Measurements from ENCODE around the gene SLC17A1. TPM values are rescaled to one million over a fixed set of nuclear protein-coding genes. Genes with fewer than 3 reads are reported as not detected.

Gene SLC17A1
- total and polyA plus RNA-seq, 2 of the 13 experiments (the other 11 are each of a cell fraction or from before 2014, with no cell fraction given), result 0.09 to 2.1 TPM

GRCh38 chr6:25835442-25836283 is 3.8 kb upstream of the SLC17A1 start (continued):
- TF ChIP-seq KIAA2018 (CRISPR knock-in tag; IDR thresholded peaks at IDR 0.05; ENCODE audit: borderline replicate concordance) (no peak), CENPBD1 (CRISPR knock-in tag; IDR thresholded peaks at IDR 0.05; ENCODE audit: borderline replicate concordance, low read depth) (no peak), GMEB2 (CRISPR knock-in tag; IDR thresholded peaks at IDR 0.05; ENCODE audit: low read depth) (no peak), WIZ (CRISPR knock-in tag; IDR thresholded peaks at IDR 0.05) (peak; percentile 47; the same call in 1 of the 2 replicates), TFAP4 (IDR thresholded peaks at IDR 0.05; ENCODE audit: borderline replicate concordance, low read depth) (peak; percentile 18; the same call in 1 of the 2 replicates), NCOA2 (CRISPR knock-in tag; IDR thresholded peaks at IDR 0.05) (no peak), ZNF460 (CRISPR knock-in tag; IDR thresholded peaks at IDR 0.05; ENCODE audit: borderline replicate concordance) (no peak), KLF9 (CRISPR knock-in tag; IDR thresholded peaks at IDR 0.05; ENCODE audit: low read depth) (no peak), YEATS4 (CRISPR knock-in tag; IDR thresholded peaks at IDR 0.05; ENCODE audit: borderline replicate concordance) (no peak), ZFP91 (CRISPR knock-in tag; IDR thresholded peaks at IDR 0.05; ENCODE audit: borderline replicate concordance) (peak; percentile 51; the same call in 1 of the 2 replicates), HNF4G (IDR thresholded peaks at IDR 0.05; ENCODE audit: borderline replicate concordance, low read depth, low read length) (peak; percentile 77; the same call in 1 of the 2 replicates), HNF4G (CRISPR knock-in tag; IDR thresholded peaks at IDR 0.05; ENCODE audit: borderline replicate concordance, low read depth) (peak; percentile 70; the same call in 1 of the 2 replicates), PPARG (CRISPR knock-in tag; conservative IDR thresholded peaks at IDR 0.05) (0 out of 2 replicates have a peak, but pooled peaks have one; percentile 33), ZNF816 (CRISPR knock-in tag; IDR thresholded peaks at IDR 0.05; ENCODE audit: borderline replicate concordance) (peak; percentile 82; the same call in 1 of the 2 replicates), FOXM1 (CRISPR knock-in tag; IDR thresholded peaks at IDR 0.05) (no peak)

Measured in HepG2 (cell line).